GM12891 (cell line): Measurements from ENCODE around the gene USH2A.

ENCODE experiments used
- POLR2A ChIP-seq: IDR thresholded peaks from 2 replicates; pipeline ENCODE4 v1.6.1; 2011; ENCODE audit warnings: low read depth, low read length, control low read depth
- POLR2AphosphoS5 ChIP-seq: IDR thresholded peaks from 2 replicates; pipeline ENCODE4 v1.6.1; 2011; ENCODE audit warnings: low read depth, low read length, control low read depth

- TF ChIP-seq POLR2A (no peak), POLR2AphosphoS5 (no peak)
These were observed 55.0 kb downstream of the USH2A start for GRCh38 chr1:216368249-216368648.
